ENCODE measurements around the gene TRPM7. TPM values are rescaled to one million over a fixed set of nuclear protein-coding genes. Genes with fewer than 3 reads are reported as not detected.

The TRPM7 gene
- total and polyA plus RNA-seq, 9 of the 15 experiments (the other 6 are each of a cell fraction or from before 2014, with no cell fraction given): 12.3 to 59.2 (median 31.5) TPM

GRCh38 chr15:50523851-50524251 lies 162.7 kb downstream of the TRPM7 start:
- FAIRE-seq: no peak
- Histone ChIP-seq H3K27me3 (ENCODE audit: control insufficient read depth in 2 of 2, insufficient read depth in 2 of 2, low read length in 2 of 2) (no peaks in the 10 kb centered on the region), H3K4me2 (ENCODE audit: insufficient read depth, low read length) (no peak overlapping the region), H3K9me3 (replicated peaks; ENCODE audit: control insufficient read depth, insufficient read depth, low read depth, low read length) (no peaks in the 10 kb centered on the region), H3K4me3 (no peak overlapping the region), H3K4me1 (replicated peaks in 1 of 2; ENCODE audit: control insufficient read depth in 2 of 2, insufficient read depth in 2 of 2, low read length in 2 of 2) (no peaks in the 10 kb centered on the region; a peak in 1 of 5 replicates), H3K27ac (ENCODE audit: extremely low read depth, low read depth, low read length) (no peak overlapping the region), H3K36me3 (ENCODE audit: control insufficient read depth, insufficient read depth, low read length) (no peaks in the 10 kb centered on the region), H4K20me1 (replicated peaks; ENCODE audit: control insufficient read depth, insufficient read depth, low read length) (no peaks in the 10 kb centered on the region), H3K79me2 (ENCODE audit: control insufficient read depth, insufficient read depth, low read length) (no peaks in the 10 kb centered on the region), H3K9ac (ENCODE audit: insufficient read depth in 1 of 2, low read depth in 2 of 2, low read length in 2 of 2) (no peak overlapping the region), H3K9me1 (ENCODE audit: control insufficient read depth, insufficient read depth, low read length) (no peaks in the 10 kb centered on the region), H2AFZ (ENCODE audit: low read depth, low read length) (no peak overlapping the region)
- CTCF ChIA-PET (ENCODE audit: low intra/inter-chr PET ratio): no interaction called here
- 25% methylated on average over 5 of the region's 5 CpGs for WGBS (ENCODE audit: insufficient coverage, low coverage, missing lambda C conversion rate)
- in situ Hi-C loops (cut with MboI) (no loop called here), intact Hi-C loops (cut with micrococcal nuclease) (no loop called here)
- no TSS peak for BruUV-seq (replicated peaks)
- no peak for DNase-seq (ENCODE audit: extremely low read depth in 1 of 4, low spot score in 3 of 4)
- POLR2A ChIA-PET: no interaction called here
- TF ChIP-seq, protein P1, sequence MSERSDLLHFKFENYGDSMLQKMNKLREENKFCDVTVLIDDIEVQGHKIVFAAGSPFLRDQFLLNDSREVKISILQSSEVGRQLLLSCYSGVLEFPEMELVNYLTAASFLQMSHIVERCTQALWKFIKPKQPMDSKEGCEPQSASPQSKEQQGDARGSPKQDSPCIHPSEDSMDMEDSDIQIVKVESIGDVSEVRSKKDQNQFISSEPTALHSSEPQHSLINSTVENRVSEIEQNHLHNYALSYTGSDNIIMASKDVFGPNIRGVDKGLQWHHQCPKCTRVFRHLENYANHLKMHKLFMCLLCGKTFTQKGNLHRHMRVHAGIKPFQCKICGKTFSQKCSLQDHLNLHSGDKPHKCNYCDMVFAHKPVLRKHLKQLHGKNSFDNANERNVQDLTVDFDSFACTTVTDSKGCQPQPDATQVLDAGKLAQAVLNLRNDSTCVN (CRISPR knock-in tag; IDR thresholded peaks at IDR 0.05): no peak
- no peak for TF ChIP-seq ZNF444 (CRISPR knock-in tag; IDR thresholded peaks at IDR 0.05)
- TF ChIP-seq SIN3A (IDR thresholded peaks at IDR 0.05; ENCODE audit: borderline replicate concordance in 2 of 2, control insufficient read depth in 1 of 2, low read depth in 2 of 2, low read length in 2 of 2): no peak
- no peak for TF ChIP-seq YY1 (IDR thresholded peaks at IDR 0.05; ENCODE audit: borderline replicate concordance in 1 of 3, control insufficient read depth in 1 of 3, extremely low read depth in 1 of 3, insufficient read depth in 3 of 3, insufficient read length in 1 of 3, insufficient replicate concordance in 2 of 3, low read depth in 1 of 3, low read length in 2 of 3)
- no peak for TF ChIP-seq RNF219 (CRISPR knock-in tag; IDR thresholded peaks at IDR 0.05)
- no peak for TF ChIP-seq ZNF668 (CRISPR knock-in tag; IDR thresholded peaks at IDR 0.05)
- no peak for TF ChIP-seq MEF2A (IDR thresholded peaks at IDR 0.05; ENCODE audit: control insufficient read depth, low read depth, low read length)
- TF ChIP-seq NFIC (IDR thresholded peaks at IDR 0.05): no peak
- ATAC-seq: no peak
